Pulmonary artery endothelial cell (primary cell): Measurements from ENCODE around the gene COG7. TPM values are rescaled to one million over a fixed set of nuclear protein-coding genes. Genes with fewer than 3 reads are reported as not detected.
"Not testable (repeated sequence)": the region's sequence is repeated elsewhere in the genome, so short reads cannot be mapped to it uniquely, and the experiment has no call there.

ENCODE experiments used
- DNase-seq: peaks from one replicate; pipeline ENCODE4 v3.0.0-alpha.2; 2011; ENCODE audit warnings: low read depth, low spot score
- total RNA-seq: library from RNA; depleted of rRNA; stranded (reverse); fragments of >200 nt; gene quantifications from 2 replicates; pipeline ENCODE4 v1.2.3, GENCODE V29; 2014

Gene COG7
- total RNA-seq, 1 donor from 2014 or later: 10.9 TPM

DNA sequence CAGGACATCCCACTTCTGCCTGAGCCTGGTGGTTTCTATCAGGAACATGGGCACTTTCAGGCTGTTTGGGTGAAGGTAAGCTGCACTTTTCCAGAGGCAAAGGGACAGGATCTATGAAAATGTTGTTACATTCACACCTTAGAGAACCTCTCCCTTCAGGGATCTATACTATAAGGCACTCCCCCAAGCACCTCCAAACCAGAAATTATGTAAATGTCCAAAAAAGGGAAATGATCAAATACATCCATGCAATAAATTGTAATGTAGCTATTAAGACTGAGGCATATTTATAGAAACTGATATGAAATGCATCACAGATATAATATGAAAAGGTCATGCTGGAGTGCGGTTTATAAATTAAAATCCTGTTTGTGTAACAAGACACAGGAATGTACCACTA lies 23.3 kb upstream of the COG7 start:
- no peak for DNase-seq

DNA sequence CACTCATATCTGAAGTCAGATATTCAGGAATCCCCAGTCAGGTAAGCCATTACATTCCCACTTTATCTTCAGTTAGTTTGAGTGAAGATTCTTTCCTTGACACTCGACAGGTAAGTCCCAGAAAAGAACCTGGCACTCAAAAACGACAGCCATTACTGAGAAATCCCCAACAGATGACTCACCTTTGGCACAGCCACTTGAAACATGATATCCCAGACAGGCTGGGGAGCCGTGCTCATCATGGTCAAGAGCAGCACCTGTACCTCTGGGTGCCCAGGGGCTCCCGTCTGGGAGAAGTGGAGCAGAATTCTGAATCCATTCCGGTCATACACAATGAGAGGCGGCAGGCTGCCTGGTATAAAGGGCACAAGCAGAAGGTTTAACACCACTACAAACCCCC lies 16.8 kb upstream of the COG7 start:
- DNase-seq: no peak

DNA sequence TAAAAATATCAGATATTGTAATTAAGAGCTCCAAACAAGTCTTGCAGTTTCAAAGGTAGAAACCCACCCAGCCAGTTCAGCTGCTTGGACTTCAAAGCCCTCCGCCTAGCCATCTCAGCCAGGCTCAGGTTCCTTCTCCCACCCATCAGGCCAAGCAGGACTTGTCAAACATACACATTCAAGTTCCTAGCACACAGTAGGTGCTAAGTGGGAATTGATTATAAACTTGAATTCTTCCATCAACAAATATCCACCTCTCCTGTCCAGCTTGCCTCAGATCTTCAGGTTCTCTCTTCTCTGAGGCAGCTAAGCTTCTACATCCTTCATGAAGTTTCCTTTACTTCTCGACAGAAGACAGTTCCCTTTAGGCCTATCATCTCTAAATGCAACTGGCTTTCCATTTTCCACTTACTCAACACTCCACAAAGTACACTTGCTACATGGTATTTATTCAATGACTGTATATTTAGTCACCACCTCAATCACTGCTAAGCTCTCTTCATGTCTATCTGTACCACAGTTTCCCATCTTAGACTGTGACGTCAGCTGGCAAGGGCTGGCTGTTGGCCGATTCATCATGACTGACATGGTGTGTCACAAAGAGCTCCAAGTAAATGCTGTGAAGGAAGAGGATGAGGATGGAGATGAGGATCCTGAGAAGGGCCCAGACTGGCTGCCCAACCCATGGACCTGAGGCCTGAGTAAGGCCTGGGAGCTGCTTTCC lies 13.3 kb upstream of the COG7 start:
- no peak for DNase-seq

DNA sequence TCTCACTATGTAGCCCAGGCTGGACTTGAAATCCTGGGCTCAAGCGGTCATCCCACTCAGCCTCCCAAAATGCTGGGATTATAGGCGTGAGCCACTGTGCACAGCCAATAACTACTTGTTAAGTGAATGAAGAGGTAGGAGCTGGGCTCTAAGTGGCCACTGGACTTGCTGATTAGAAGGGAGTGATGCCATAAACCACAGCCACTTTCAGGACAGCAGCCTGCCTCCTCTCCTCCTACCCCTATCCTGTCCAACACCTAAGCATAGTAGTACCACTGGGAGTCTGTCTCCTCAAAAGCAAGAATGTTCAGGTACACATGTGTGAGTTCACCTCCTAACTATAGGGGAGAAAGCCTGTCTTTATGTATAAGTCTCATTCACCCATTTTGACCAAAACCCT lies 12.2 kb upstream of the COG7 start:
- DNase-seq: no peak

DNA sequence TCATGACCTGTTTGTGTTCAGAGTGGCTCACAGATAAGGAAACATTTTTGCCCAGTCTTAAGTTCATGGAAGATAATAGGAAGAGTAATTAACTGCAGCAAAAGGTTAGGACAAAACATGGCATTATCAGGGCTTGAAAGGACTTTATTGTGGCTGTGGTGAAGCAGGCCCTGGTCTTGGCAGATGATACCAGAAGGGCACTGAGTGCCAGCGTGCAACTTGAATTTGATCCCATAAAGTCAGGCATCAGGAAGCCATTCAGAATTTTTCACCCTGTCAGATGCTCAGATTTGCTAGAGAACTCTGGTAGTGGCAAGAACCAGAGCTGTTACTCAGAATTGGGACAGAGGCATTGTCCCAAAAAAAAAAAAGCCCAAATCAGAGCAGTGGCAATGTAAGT lies 11.2 kb upstream of the COG7 start:
- no peak for DNase-seq

DNA sequence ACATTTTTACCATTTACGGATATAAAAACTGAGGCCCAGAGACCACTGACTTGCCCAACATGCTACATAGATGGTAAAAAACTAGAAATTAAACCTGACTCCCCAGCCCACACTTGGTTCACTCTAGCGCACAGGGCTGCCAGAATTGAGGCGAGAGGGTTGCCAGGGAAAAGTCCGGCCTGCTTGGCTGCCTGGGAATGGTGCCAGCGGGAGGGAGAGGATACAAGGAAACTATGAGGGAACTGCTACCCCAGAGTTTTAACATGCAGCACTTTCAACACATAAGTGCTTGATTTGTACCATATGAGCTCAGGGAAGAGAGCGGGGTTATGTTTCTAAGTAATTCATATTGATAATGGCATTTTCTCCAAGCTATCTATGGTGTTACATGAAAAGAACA lies 10.0 kb upstream of the COG7 start:
- not testable (repeated sequence) for DNase-seq

DNA sequence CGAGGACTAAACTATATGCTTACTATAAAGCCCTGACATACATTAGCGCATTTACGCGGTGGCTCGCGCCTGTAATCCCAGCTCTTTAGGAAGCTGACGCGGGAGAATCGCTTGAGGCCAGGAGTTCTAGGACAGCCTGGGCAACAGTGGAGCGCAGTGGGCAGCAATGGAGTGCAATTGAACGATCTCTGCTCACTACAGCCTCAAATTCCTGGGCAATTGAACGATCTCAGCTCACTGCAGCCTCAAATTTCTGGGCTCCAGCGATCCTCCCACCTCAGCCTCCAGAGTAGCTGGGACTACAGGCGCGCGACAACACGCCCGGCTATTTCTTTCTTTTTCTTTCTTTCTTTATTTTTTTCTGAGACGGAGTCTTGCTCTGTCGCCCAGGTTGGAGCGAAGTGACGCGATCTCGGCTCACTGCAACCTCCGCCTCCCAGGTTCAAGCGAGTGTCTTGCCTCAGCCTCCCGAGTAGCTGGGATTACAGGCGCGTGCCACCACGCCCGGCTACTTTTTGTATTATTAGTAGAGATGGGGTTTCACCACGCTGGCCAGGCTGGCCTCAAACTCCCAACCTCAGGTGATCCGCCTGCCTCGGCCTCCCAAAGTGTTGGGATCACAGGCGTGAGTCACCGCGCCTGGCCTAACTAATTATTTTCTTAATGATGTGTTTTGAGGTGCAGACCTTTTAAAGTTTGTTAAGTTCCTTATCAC lies 506 bp upstream of the COG7 start:
- no peak for DNase-seq

DNA sequence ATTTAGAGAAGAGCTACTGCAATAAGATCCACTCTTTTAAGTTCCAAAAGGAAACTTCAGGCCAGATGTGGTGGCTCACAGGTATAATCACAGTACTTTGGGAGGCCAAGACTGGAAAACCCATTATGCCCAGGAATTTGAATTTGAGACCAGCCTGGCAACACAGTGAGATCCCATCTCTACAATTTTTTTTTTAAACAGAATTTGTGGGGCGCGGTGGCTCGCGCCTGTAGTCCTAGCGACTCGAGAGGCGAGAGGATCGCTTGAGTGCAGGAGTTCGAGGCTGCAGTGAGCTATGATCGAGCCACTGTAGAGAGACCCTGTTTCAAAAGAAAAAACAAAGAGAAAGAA lies 793 bp downstream of the COG7 start:
- DNase-seq: no peak

DNA sequence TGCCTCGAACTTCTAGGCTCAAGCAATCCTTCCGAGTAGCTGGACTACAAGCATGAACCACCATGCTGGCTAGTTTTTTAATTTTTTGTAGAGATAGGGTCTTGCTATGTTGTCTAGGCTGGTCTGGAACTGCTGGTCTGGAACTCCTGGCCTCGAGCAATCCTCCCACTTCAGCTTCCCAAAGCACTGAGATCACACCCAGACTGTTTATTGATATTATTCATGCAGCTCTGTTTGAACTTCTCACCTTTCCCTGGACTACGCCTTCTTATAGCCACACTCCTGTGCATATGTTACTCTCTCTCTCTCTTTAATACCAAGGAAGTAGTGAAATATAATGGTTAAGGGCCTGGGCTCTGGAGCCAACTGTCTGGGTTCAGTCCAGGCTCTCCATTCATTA lies 4.6 kb downstream of the COG7 start:
- no peak for DNase-seq

DNA sequence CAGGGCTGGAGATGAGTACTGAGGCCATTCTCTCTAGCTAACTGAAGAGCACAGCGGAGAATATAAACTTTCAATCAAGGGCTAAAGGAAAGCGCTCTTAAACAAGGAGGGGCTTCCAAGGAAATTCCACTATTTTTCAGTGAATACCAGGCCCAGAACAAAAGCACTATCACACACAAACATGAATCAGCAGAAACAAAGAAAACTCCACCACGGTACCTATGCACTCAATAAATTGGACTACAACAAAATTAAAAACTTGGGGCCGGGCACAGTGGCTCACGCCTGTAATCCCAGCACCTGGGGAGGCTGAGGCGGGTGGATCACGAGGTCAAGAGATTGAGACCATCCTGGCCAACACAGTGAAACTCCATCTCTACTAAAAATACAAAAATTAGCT lies 15.4 kb downstream of the COG7 start:
- DNase-seq: not testable (repeated sequence)

DNA sequence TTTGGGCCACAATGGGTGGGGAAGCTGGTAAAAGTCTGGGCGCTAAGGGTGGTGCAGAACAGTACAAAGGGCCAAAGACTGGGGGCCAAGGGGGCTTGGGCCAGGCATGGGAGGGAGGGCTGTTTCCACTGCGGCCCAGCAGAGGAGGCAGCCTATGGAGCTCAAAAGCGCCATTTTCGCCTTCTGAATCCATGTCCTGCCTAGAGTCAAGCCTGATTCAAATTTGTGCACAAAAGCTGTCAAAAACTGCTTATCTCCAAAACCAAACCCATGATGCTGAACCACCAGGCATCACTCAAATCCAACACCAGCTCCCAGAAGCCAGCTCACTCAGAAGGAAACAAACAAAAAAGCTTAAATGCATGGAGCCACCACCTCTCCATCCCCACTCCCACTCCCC lies 16.0 kb downstream of the COG7 start:
- no peak for DNase-seq

DNA sequence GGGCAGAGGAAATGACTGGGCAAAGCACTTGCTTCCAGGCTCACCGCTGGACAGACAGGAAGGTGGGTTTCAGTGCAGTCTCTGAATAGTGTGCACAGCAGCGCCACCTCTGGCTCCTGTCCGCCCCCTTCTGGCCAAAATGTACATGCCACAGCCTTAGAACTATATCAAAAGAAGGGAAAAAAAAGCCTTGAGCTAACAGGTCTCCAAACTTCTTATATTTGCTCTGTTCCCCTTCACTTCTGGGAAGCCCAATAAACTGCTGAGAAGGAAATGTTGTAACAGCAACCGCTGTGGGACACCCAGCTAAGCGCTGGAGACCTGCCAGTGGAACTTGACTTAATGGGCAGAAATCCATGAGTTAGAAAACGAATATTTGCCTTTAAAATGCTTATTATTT lies 17.5 kb downstream of the COG7 start:
- peak; percentile 41 for DNase-seq

DNA sequence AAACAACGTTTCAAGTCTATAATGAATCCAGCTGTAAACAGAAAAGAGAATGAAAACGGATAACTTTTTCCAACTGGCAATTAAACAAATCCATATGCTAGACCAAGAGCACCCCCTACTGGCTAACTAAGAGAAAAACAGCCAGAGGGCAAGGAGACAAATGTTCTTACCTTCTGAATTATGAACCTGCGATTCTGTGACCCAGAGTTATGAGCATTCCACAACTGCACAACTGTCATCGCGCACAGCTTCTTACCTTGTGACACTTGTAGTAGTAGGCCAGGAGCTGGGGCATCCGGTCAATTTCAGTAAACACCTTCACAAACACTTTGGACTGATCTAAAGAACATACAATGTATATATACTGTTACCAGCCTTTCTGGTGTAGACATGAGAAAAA lies 18.6 kb downstream of the COG7 start:
- DNase-seq: peak; percentile 46

DNA sequence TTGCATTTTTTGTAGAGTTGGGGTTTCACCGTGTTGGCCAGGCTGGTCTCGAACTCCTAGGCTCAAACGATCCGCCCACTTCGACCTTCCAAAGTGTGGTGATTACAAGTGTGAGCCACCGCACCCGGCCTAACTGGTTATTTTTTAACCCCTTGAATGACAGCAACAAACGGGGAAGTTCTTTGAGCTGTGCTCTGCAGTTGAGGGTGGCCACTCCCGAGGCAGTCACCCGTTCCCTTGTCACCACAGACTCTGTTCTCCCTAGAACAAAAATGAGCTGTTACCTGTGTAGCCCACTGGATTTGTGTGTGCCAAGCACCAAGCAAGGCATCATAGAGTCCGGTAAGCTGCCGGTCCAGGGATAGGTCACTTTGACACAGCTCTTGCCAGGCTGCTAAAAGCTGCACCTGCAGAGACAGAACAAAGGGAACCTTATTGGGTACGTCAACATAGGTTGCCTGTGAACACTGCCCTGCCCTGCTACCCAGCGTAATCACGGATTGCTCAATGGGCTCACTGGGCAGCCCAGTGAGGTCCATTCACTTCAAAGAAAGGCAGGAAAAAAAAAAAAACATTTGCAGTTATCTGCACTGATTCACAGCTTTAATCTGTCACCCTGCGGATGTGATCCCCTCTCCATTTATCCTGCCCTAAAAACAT lies 19.6 kb downstream of the COG7 start:
- DNase-seq: no peak

DNA sequence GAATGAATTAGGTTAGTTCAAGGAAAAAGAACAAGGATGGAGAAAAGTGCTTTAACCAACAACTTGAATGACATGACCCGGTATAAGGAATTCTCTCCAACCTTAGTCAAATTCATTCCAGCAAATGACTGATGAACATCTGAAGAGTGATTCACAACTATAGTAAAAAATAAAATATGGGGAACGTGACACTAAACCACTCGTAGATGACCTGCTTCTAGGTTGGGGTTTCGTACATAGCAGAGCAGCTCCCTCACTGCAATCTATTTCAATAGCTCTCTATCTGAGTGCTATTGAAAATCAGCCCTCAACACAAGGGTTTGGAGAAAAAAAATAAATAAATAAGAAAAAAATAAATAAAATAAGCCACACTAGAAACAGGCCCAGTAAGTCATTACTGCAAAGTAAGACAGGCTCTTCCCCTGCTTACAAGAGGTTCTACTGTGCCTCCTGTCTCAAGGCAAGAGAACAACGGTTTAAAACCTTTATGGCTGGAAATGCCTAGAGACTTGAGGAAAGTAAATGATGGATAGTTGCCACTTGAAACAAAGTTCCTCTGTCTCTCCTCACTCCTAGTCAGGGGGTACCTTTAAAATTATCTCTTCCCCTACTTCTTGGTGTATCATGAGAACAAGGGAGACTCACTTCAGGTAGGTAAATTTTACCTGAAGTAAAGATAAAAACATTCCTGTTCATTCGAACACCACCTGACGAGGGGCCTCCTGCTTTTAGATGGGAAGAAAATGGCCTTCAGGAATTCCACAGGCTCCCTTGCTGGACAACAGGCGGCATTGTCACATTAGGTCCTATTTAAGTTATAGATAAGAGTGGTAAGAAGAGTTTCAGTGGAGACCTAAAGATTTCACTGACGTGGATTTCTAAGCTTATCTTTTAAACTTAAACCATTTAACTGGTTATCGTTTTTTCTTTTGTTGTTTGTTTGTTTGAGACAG lies 20.5 kb downstream of the COG7 start:
- DNase-seq: no peak

DNA sequence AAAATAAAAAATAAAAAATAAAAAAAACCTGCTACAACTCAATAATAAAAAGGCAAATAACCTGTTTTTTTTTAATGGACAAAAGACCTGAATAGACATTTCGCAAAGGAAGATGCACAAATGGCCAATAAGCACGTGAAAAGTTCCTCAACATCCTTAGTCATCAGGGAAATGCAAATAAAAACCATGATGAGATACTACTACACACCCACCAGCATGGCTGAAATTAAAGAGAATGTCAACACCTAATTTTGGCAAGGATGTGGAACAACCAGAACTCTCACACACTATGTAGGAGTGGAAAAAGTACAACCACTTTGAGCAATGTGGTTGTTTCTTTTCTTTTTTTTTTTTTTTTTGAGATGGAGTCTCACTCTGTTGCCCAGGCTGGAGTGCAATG lies 24.6 kb downstream of the COG7 start:
- no peak for DNase-seq

DNA sequence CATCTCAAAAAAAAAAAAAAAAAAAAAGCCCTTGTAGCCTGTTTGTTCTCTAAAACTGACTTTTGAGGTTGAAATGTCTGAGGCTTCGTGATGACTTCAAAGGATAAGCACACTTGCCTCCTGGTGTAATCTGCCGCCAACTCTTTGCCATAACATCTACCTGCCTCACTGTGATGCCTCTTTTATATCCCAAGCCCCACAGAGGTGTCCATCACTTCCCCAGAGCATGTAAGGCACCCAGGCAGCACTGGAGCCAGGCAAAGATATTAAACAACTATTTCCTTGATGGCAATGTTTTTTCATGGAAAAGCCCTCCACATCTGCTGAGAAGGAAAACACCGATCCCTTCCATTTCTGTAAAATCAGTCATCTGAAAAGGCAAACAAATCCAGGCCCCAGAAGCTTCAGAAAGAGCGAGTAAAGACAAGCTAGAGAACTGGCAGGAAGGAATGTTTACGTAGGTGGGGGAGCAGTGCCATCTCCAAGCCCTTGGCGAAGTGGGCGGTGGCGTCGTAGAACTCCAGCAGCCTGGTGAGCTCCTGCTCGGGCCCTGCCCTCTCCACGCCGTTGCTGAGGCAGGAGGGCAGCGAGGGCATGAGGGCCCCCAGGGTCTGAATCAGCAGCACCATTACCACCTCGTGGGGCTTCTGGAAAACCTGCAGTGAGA lies 28.6 kb downstream of the COG7 start:
- no peak for DNase-seq

DNA sequence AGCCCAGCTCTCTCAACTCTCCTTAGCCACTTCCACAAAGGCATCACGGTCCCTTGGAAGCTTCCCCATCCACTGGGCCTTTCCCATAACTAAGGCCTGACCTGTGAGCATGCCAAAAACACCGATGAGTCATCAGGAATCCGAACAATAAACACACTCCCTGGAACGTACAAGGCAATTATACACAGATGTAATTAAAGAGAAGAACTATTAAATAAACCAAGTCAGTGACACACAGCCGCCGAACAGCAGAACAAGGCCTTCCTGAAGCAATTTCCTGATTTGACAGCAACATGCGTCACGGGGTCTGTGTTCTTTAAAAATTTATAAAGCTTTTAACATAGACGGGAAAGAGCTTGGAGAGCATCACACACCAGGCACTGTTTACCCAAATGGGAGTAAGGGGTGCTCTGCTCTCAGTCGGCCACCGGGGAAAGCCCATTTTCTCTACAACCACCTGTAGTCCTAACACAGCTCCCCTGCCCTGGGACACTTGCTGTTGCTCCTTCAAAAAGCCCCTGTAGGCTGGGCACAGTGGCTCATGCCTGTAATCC lies 29.4 kb downstream of the COG7 start:
- DNase-seq: peak; percentile 97

DNA sequence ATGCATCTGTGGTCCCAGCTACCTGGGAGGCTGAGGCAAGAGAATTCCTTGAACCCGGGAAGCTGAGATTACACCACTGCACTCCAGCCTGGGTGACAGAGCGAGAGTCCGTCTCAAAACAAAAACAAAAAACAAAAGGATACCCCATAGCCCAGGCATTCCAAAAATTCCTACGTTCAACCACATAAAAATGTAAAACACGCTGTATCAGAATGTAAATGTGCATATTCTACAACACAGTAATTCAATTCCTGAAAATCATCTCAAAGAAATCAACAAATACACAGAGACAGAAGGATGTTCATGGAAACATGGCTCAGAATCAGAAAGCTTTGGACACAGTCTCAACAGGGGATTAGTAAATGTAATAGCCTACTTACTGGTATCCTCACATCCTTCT lies 33.0 kb downstream of the COG7 start:
- no peak for DNase-seq

DNA sequence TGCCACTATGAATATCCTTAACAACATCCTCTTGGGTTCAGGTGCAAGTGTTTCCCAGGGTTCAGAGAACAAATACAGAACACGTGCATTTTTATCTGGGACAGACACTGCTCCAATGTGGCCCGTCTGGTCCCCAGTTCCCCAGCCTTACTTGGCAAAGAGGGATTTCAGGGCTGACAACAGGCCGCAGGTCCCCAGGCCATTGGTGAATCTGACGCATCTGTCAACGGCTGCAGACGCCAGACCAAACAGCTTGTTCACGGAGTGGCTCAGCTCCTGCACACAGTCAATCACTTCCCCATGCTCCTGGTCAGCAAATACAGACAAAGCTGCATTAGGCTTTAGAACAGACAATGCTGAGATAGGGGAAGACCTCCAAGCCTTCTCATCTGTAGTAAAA lies 36.2 kb downstream of the COG7 start:
- no peak for DNase-seq

DNA sequence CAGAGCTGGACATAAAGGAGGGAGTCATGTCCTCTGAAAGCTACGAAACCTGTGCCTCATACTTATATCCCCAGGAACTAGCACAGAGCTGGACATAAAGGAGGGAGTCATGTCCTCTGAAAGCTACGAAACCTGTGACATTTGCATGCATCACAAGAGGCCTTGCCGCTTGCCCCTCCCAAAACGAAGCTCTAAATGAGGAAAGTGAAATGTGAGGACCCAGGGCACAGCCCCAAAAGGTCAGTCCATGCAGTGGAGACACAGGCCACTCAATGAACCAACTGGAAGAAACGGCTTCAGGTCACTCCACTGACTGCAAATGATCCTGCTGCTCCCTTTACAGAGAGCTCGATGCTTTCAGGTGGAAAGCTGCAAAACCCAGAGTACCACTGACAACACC lies 38.3 kb downstream of the COG7 start:
- DNase-seq: no peak
